Fibroblast of villous mesenchyme (primary cell): Measurements from ENCODE around the gene UBE2L6. TPM values are rescaled to one million over a fixed set of nuclear protein-coding genes. Genes with fewer than 3 reads are reported as not detected.
A peak's percentile ranks its signal among the peaks of the same experiment; 100 is the strongest.

Experiments used
- DNase-seq: peaks from one replicate; pipeline ENCODE4 v3.0.0-alpha.2; 2010; ENCODE audit warnings: low read depth
- H3K4me3 ChIP-seq: 2 replicates; pipeline ENCODE4 v1.5.1; 2011; ENCODE audit warnings: low read depth, mild to moderate bottlenecking, low read length
- total RNA-seq: library from RNA; depleted of rRNA; stranded (reverse); fragments of >200 nt; gene quantifications from 2 replicates; pipeline ENCODE4 v1.2.3, GENCODE V29; 2012
- TF ChIP-seq, protein P1 (sequence below): IDR thresholded peaks from 2 replicates; pipeline ENCODE4 v1.5.1; 2012; ENCODE audit warnings: low read depth, mild to moderate bottlenecking, low read length; ENCODE audit not compliant: insufficient read depth

UBE2L6 gene
- total RNA-seq, 1 donor = 73.0 TPM

DNA sequence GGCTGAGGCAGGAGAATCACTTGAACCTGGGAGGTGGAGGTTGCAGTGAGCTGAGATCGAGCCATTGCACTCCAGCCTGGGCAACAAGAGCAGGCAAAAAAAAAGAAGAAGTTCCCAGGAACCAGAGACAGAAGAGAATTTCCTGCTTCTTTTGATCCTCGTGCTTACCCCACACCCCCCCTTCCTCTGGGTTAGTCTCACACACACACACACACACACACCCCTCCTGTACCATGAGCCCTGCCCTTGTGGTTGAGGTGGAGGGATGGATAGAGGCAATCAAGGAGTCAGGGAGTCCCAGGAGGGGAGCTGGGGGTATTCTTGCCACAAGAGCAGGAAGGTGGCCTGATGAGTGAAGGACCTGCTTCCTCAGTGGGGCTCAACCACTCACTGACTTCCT, 4.1 kb upstream of the UBE2L6 start:
- TF ChIP-seq, protein P1, sequence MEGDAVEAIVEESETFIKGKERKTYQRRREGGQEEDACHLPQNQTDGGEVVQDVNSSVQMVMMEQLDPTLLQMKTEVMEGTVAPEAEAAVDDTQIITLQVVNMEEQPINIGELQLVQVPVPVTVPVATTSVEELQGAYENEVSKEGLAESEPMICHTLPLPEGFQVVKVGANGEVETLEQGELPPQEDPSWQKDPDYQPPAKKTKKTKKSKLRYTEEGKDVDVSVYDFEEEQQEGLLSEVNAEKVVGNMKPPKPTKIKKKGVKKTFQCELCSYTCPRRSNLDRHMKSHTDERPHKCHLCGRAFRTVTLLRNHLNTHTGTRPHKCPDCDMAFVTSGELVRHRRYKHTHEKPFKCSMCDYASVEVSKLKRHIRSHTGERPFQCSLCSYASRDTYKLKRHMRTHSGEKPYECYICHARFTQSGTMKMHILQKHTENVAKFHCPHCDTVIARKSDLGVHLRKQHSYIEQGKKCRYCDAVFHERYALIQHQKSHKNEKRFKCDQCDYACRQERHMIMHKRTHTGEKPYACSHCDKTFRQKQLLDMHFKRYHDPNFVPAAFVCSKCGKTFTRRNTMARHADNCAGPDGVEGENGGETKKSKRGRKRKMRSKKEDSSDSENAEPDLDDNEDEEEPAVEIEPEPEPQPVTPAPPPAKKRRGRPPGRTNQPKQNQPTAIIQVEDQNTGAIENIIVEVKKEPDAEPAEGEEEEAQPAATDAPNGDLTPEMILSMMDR = no peak
- no peak for DNase-seq
- no peak overlapping the region for H3K4me3 ChIP-seq

DNA sequence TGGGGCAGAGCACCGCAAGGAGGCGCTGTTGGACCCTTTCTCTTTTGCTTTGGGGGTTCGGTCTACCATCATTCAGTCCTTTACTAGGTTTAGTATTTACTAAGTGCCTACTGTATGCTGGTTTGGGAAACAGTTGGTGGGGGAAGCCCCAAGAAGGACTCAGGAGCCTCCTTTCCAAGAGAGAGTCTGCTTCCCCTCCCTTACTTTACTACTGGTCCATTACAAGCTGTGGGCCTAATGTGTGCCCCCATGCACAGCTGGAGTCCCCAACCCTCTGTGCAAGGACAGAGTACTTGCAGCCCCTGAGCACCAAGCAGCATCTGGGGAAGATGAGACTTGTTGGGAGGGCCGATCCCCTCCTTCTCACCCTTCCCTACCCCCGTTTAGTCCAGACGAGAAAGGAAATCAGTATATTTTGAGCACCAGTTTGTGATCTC, 876 bp upstream of the UBE2L6 start:
- TF ChIP-seq, protein P1 = peak; percentile 91
- DNase-seq = peak; percentile 78
- H3K4me3 ChIP-seq = peak overlapping the region; percentile 91

DNA sequence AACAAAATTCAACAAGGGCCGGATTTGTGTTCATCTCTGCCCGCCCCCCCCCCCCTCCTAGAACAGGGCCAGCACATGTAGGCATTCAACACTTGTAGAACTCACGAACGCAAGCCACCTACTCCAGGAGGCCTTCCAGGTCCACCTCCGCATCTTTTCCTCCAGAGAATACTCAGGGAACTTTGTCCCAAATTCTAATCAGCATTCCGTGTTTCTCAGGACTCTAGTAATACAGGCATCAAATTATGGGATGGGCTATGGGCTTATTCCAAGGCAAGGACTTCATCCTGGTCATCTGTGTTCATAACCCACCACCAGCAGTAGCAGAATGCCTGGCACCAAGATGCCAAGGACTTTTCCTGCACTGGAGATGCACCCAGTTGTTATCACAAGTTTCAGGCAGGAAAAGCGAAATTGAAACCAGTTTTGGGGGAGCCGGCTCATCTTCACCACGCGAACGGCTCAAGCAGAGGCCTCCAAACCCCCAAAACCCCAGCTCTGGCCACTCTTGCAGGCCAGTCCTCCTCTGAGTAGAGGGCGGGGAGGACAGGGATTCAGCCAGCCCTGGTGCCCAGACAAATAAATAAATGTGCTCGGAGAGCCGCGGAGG, 462 bp downstream of the UBE2L6 start:
- H3K4me3 ChIP-seq = peak overlapping the region; percentile 91
- TF ChIP-seq, protein P1 = no peak
- DNase-seq = peak; percentile 37

DNA sequence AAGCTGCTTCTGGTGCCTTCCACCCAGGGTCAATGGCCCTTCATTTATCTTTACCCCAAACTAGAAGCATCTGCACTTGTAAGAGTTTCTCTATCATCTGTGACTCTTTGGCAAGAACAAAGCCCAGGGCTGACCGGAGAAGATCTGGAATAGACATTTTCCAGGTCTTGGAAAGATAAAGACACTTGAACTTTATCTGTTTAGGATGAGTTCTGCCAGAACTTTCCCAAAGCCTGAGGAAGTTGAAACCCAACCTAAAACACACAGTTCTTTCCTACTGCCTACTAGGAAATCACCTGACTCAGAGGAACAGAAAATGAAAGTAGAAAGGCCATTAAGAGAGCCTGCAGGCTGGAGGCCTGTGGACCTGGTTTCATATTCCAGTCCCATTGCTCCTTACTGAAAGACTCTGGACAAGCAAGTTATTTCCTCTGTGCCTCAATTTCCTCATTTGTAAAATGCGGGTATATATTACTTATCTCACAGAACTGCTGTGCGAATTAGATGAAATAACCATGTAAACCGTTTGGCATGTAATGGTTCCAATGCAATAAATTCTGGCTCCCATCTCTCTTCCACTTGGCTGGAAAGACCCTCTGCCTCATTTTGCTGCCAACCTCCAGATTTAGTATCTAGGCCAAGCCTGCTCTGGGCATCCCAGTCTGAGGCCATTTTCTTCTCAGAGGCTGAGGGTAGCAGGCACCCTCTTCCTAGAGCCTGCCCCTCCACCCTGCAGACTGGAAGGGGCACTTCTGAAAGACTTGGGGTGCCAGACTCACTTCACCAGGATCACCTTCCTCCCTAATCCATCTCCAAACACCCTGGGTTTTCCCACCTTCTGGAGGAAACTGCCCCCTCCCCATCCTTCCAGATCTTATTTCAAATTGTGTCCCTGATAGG, 1.2 kb downstream of the UBE2L6 start:
- peak; percentile 84 for DNase-seq
- H3K4me3 ChIP-seq = peak overlapping the region; percentile 91
- TF ChIP-seq, protein P1 = no peak

DNA sequence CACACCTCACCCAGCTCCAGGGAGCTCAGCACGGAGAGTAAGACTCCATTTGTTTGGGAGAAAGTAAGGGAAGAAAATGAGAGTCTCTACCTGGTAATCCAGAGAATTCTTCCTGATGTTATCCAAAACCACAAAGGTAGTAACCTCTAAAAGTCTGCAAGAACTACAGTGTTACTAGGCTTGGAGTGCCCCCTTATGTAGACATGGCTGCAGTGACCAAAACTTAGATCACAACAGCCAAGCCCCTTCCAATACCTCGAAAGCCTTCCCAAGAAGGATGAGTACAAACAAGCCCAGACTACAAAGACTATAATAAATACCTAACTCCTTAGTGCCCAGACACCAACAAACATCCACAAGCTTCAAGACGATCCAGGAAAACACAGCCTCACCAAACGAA, 4.9 kb downstream of the UBE2L6 start:
- DNase-seq = no peak
- no peak overlapping the region for H3K4me3 ChIP-seq
- TF ChIP-seq, protein P1 = no peak

DNA sequence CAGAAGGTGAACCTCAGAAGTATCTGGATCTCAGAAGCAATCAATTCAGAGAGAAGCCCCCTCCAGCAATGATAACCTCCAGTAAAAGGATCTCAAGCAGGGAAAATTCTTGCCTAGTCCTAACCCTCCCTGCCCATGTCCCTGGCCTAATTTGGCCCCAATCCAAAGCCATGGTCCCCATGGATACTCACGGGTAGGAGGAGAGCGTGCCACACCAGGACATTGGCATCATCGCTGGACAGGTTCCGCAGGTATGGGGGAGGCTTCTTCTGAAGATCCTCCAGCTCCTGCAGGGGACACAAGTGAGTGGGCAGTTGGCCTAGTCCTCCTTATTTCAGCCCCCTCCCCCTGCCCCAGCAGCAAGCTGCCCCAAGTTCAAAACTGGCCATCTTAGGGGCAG, 7.3 kb downstream of the UBE2L6 start:
- TF ChIP-seq, protein P1 = no peak
- DNase-seq = no peak
- H3K4me3 ChIP-seq = no peak overlapping the region

DNA sequence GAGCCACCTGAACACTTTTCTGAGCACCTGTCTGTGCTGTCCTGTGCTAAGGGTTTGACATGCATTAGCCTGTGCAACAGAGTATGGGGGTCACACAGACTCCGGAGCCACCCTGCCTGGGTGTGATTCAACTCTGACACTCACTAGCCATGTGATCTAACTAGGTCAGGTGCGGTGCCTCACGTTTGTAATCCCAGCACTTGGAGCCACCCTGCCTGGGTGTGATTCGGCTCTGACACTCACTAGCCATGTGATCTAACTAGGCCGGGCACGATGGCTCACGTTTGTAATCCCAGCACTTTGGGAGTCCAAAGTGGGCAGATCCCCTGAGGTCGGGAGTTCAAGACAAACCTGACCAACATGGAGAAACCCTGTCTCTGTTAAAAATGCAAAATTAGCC, 11.4 kb downstream of the UBE2L6 start:
- TF ChIP-seq, protein P1 = no peak
- no peak overlapping the region for H3K4me3 ChIP-seq
- DNase-seq = no peak
